RPMI7951 (cell line): ENCODE data around the gene PNLIP. TPM values are rescaled to one million over a fixed set of nuclear protein-coding genes. Genes with fewer than 3 reads are reported as not detected.

Experiments used
- DNase-seq: peaks from one replicate; pipeline ENCODE4 v3.0.0-alpha.2; 2012; ENCODE audit warnings: low read depth
- total RNA-seq: library from RNA; depleted of rRNA; stranded (reverse); fragments of >200 nt; shearing (Covaris generic); gene quantifications from 2 replicates; pipeline ENCODE4 v1.2.3, GENCODE V29; 2014

The PNLIP gene
- total RNA-seq, 1 experiment from 2014 or later, result not detected

DNA sequence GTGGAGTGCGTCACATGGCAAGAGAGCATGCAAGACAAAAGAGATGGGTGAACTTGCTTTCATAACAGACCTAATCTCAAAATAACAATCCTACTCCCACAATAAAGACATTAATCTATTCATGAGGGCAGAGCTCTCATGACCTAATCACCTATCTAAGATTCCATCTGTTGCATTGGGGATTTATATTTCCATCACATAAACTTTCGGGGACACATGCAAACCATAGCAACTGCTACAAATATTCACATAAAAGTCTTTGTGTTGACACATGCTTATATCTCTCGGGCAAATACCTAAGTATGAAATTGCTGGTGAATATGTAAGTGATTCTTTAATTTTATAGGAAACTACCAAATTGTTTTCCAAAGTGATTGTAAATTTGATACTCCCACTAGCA is 29.1 kb downstream of the PNLIP start:
- no peak for DNase-seq

DNA sequence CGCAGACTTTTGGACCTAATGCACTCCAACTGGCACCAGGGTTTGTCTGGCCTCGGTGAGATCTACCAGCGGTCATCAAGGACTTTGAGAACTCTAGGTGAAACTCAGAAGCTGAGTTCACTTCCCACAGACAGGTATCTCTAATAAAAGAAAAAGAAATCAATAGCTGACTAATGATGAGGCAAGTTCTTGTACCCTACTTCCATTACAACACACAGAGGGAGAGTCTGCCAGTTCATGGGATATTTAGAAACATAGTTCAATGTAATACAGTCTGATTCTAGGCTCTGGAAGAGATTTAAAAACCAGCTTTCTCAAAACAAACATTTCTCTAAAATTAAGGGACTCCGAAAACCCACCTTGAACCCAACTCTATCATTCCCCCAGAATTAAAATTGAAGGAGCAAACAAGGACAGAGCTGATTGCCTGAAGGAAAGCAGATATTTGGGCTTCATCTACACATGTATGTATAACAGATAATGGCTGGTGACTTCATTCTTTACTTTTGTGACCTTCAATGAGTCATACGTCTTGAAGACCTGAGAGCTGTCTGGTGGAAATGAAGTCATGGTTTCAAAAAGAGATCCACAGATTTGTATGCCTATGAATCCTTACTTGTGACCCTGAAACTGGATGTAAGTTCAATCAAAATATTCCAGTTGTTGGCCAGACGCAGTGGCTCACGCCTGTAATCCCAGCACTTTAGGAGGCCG is 42.3 kb downstream of the PNLIP start:
- no peak for DNase-seq

DNA sequence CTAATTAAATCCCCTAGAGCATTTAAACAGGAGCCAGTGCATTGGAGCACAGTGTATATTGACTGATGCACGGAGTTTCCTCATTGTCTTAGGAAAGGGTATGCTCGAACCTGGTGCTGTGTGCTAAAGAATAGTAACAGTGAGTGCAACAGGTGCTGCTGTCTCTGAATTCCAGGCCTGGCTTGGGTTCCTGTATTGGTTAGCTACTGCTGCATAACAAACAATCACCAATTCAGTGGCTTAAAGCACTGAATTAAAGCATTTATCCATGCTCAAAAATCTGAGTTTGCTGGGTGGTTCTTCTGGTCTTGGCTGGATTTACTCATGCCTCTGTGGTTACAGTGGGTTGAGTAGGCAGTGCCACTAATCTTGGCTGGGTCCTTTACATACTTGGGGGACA is 43.3 kb downstream of the PNLIP start:
- DNase-seq, result no peak

DNA sequence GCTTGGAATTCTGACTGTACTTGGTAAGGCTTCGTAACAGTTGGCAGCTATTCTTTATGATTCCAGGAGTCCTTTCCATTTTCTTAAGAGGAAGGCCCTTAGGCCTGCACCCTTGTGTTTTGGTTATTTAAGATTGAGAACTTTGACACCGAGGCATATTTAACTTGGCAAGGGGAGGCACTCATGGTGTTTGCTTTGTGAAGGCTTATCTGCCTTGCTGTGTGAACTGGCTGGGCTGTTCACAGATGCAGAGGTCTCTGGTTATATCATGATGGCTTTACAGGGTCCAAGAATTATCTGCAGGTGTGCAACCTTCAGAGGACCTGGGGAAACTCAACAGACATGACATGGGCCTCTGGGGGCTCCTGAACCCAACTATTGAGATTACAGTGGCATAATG is 44.2 kb downstream of the PNLIP start:
- DNase-seq, result no peak

DNA sequence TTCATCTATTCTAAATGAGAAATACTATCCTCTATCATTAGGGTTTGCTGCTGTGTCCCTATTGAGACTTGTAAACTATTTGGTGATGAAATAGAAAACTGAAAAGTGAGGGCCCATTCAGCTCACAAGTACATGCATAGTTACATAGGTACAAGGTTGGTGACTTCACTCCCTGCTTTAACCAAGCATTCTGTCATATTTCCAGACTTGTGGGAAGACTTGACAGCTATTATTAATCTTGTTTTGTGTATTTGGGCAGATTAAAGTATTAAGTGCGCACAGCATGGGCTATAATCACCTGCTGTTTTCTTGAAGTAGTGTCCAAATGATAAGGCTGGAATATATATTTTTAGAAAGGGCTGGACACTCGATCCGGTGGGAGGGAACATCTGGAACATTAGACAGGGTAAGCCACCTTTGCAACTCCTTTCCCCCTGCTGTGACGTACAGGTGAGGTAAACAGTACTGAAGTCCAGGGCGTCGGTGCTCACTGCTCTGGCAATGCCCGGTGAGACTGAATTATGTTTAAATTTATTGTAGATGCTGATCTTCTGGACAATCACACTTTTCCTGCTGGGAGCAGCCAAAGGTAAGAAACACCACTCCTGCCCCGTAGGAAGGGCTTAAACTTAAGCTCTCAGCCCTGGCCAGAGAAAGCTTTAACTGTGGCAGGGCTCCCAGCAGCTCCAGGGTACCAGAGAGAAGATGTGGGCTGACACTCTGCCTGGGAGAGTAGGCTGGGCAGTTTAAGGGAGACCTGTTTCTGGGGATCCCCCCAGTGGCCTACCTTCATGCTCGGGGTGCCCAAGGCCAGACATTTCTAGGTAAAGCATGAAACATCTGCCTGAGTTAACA is 45.1 kb downstream of the PNLIP start, which contains the start of gene PNLIPRP1:
TSS of gene PNLIPRP1 (plus strand) at position 370 of the 855 bp plus-strand sequence. CDS start at position 541, 171 bp downstream.
- DNase-seq, result no peak

DNA sequence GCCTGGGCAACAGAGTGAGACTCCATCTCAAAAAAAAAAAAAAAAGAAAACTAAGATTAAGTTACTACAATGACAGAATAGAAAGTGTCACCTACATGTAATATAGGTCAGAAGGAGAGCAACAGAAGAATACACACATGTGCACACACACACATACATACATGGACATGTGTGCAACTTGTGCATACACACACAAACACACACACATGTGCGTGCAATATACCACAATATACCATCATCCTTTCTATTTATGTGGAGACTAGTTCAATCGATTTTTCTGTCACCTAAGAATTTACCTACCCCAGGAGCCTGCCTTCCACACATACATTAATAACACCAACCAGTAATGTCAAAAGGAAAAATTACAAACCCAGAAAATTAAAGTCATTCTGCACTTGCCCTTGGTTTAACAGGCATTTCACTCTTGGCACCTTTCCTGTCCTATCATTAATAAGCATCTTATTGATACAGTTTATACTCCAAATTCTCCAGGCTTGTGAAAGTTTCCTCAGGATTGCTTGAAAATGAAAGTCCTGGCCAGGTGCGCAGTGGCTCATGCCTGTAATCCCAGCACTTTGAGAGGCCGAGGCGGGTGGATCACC is 47.5 kb downstream of the PNLIP start:
- no peak for DNase-seq

DNA sequence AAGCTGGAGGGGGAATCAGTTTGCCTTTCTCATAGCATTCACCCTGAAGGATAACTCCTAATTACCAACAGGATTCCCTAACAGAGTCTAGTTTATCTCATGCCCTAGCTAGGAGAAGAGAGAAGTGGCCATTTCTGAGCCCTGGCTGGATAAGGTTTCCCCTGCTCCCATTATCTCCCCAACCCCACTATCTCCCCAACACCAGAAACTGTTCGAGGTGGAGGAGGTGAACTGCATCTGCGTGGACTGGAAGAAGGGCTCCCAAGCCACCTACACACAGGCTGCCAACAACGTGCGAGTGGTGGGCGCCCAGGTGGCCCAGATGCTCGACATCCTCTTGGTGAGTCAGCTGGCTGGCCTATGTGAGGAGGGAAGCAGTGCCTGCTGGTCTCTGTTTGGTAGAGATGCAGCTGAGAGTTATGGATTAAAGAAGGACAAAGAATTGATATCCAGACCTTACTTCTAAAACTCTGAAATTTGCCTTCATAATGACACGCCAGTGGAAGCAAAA is 48.8 kb downstream of the PNLIP start:
- no peak for DNase-seq

DNA sequence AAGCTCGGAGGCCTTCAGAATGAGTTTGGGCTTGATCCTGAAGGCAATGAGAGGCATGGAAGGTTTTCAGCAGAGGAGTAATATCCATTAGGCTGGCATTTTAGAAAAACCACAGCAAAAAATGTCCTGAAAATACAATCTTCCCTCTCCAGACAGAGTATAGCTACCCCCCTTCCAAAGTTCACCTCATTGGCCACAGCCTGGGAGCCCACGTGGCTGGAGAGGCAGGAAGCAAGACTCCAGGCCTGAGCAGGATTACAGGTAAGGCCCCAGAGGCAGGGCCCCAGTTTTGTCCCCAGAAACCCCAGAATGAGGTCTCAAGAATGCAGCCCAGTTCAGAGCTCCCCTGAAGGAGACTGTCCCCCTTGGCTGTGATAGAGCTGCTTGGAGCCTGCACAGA is 50.3 kb downstream of the PNLIP start:
- no peak for DNase-seq

DNA sequence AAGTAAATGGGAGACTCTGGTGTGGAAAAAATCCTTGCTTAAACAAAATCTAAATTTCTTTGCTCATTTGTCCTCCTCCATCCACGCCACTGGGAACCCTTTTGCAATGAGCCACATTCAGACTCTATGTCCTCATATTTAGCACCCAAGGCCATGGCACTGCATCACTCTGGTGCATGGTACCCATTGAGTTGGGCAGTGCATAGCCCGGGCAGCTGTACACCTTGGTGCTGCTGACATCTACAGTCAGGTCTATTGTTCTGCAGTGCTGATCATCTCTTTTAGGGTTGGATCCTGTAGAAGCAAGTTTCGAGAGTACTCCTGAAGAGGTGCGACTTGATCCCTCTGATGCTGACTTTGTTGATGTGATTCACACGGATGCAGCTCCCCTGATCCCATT is 51.8 kb downstream of the PNLIP start:
- DNase-seq, result no peak

DNA sequence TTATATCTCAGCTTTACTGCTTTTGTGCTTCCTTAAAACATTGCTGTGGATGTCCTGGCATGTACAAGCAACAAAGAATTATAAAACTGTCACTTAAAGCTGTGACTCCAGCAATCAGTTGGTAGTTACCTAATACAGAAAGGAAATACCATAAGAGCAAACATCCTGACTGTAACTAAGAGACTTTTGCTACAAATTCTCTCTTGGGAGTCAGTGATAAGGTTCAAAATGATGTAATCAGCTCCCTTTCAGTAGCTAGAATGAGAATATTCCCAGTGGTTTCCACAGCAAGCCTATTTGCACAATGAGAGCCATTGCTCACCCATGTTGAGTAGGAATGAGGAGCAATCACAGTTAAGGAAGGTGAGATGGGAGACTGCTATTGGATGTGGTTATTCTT is 52.6 kb downstream of the PNLIP start:
- no peak for DNase-seq

DNA sequence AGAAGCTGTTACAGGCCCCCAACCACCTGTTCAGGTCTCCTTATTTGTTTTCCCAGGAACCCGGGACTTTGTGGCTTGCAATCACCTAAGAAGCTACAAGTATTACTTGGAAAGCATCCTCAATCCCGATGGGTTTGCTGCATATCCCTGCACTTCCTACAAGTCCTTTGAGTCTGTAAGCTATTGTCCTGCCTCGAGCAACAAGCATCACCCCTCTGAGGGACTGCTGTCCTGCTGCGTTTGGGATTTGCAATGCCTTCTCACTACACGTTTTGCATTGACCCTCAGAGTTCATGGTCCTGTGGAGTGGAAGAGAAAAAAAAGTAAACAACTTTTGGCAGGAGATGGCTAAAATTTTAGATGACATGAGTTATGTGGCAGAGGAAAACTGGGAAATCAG is 54.3 kb downstream of the PNLIP start:
- DNase-seq, result no peak

DNA sequence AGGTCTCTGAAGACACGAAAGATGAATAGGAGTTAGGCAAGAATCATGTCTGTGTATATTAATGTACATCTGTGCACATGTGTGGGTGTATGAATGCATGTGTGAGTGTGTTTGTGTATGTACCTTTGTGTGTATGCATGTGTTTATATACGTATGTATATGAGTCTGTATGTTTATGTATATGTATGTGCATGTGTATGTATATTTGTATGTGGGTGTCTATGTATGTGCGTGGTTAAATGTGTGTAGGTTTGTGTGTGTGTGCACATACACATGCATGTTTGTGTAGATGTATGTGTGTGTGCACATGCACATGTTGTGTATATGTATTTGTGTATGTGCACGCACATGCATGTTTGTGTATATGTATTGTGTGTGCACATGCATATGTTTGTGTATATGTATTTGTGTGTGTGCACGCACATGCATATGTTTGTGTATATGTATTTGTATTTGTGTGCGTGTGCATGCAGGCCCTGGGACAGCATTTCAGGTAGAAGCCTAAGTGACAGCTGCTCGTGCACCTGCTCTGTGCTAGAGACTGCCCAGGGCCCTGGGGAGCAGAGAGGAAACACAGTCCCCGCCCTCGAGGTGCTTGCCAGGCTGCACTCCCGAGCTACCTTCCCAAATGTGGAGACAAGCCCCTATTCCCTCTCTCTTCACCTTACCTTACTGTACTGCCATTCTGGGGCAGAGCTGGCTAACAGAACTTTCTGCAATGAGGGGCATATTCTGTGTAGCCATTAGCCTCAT is 57.1 kb downstream of the PNLIP start:
- no peak for DNase-seq

DNA sequence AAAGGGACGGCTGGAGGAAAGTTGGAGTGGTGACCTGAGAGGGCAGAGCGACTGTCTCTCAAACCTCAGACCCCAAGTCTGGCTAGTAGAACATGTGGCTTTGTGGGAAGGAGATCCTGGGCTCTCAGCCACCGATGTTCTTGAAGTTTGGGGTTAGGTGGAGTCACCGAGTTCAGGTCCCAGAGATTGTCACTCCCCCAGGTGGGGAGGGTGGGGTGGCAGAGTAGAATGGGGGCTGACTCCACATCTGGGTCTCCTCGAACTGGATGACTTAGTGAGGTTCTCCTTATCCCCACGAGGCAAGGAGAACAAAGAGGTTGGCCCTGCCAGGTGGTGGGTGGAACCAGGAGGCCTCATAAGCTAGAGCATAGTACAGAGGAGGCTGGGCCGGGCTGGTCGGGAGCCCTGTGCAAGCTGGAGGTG is 60.3 kb downstream of the PNLIP start:
- DNase-seq, result no peak

DNA sequence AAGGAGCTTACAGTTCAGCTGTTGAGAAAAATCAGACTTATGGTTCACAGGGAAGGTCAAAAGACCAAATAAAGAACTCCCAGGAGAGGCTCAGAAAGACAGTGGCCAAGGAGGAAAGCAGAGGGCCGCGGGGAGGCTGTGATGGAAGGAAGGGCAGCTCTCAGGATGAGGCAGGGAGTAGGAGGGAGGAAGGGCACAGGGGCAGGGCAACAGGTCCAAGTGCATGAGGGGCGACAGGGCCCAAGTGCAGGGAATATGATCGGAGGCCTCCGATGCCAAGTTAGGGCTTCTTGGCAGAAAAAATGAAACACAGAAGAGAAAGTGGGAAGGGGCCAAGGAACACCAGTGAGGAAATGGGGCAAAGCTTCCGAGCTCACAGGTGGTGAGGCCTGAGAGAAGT is 61.6 kb downstream of the PNLIP start:
- DNase-seq, result no peak

DNA sequence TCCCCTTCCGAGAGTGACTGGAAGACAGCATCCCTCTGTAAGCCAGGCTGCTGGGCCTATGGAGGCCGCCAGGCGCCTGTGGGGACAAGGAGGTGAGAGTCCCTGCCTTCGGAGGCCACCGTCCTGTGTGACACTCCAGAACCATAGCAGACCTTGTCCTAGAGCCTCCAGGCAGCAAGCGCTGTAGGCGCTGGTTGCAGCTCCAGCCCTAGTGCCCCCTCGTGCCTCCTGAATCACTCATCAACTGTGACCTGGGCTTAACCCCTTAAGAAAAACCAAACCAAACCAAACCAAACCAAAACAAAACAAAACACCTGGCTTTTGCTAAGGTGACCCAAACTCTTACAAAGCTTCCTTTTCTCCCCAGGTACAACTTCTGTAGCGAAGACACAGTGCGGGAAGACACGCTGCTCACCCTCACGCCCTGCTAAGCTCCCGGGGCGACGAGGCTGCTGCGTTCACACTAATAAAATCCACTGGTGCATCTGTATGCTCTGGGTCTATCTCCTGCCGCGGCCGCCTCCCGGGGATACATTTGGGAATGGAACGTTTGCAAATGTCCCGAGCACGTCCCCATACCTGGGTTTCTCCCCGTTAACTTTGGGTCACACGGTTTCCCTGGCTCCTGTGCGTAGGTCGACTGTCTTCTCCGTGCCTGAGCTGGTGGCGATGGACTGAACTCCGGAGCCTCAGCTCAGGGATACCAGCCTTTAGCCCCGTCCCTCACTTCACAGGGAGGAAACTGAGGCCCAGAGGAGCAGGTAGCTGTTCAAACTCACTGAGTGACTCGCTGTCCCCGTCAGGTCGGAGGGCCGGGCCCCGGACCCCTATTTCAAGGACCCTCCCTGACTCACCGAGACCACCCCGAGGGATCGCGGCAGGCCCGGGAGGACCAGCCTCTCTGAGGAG is 63.2 kb downstream of the PNLIP start:
- no peak for DNase-seq

DNA sequence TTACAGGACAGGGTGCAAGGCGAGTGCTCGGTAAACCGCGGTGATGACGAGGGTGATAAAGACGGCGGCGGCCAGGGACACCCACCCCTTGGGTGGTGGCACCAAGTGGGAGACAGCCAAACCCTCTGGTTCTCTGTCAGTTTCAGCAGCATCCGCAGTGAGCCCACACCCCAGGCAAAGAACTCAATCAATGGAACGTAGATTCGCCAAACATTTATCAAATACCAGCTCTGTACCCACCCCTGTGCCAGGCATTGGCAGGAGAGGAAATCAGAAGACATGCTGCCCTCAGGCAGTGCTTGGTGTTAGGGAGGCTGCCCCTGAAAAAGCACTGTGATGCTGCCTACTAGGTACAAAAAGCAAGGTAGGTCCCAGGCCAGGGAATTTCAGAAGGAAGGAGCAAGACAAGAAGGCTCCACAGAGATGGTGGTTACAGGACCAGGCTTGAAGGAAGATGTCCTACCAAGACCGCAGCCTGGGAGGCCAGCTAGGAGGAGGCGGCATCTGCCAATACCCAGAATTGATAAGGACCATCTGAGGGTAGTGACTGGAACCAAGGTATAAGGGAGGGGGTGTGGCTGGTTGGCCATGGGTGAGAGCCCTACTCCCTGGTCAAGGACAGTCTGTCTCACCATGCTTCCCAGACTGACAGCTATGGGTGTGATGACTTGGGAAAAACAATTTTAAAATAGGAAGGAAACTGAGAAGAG is 64.9 kb downstream of the PNLIP start:
- DNase-seq, result no peak

DNA sequence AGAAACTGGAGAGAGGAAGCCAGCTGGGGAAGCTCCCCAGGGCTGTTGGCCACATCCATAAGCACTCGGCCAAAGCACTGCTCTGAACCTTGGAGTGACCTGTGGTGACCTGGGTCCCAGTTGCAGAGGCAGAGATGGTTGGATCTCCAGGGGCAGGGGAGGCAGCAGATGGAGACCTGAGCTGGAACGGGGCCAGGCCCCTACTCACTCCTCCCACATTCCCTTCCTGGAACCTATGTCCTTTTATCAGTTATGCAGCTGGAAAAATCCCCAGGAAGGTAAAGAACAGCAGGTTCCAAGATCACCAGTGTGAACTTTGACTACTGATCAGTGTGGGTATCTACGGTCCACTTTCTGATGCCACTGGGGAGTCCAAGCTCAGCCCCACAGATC is 65.4 kb downstream of the PNLIP start:
- DNase-seq, result no peak

DNA sequence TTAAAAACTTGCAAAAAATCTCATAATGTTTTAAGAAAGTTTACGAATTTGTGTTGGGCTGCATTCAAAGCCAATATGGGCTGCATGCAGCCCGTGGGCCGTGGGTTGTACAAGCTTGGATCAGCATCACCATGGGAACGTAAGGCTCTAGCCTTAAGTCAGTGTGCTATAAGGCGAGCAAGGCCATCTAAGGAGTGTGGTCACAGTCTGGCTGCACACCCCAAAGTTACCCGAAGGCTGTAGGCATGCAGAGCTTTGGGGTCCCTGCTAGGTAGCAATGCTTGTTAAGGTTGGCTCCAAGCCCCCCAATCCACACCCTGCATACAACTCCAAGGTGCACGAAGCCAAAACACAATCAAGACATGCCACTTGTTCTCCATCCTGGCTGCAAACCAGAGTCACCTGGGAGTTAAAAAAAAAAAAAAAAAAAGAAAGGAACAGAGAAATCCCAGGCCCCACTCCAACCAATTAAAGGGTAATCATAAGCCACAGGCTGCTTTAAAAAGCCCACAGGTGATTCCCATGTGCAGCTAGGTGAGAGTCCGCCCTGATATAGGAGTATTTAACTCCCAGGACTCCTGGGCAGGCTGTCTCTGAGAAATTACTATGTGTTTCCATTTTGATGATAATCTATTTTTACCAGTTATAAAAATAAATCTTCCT is 66.5 kb downstream of the PNLIP start:
- DNase-seq, result no peak

DNA sequence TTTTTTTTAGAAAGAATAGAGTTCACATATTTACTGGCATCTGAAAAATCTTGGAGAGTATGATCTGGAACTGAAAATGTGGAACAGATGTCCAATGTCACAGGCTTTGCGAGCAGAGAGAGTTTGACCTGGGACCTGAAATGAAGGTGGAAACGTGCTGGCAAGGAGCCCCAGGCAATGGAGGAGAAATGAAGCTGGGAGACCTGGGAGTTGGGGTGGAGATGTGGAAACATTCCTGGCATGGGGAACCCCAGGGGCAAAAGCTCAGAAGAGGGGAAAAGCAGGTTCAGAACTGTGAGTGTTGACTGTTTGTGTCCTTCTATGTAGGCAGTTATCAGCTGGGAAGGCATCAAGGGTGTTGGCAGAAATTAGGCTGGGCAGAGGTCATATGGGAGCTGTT is 67.7 kb downstream of the PNLIP start:
- no peak for DNase-seq

DNA sequence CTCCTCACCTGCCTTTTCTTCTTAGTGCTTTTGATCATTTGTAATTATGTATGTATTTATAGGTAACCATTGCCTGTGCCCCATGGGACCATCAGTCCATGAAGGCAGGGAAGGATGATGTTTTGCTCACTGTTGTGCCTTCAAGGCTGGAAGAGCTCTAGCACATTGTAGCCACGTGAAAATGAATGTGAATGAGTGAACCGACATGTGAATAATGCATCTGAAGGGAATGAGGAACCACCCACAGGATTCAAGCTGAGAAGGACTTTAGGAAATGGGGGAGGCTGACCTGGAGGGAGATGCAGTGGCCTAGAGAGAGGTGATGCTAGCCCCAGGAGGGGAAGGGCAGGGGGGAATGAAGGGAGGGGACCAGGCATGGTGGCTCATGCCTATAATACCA is 69.1 kb downstream of the PNLIP start:
- no peak for DNase-seq
